CD14-positive monocyte (primary cell): ENCODE measurements around the gene HMGXB3. TPM values are rescaled to one million over a fixed set of nuclear protein-coding genes. Genes with fewer than 3 reads are reported as not detected.

Source experiments
- DNase-seq, 3 donors: peaks; one replicate each; pipeline ENCODE4 v3.0.0-alpha.2; 2011 to 2022
- H2AFZ ChIP-seq: 2 replicates; pipeline ENCODE4 v1.6.0; 2012; ENCODE audit warnings: mild to moderate bottlenecking, low read depth, low read length, inconsistent platforms; ENCODE audit not compliant: insufficient read depth, poor library complexity, severe bottlenecking
- H3K27ac ChIP-seq, 2 donors: 1 replicate in 1 of 2; 2 replicates in 1 of 2; pipeline ENCODE4 v1.5.1; 2012 to 2013; ENCODE audit warnings: low read length in 2 of 2, control low read depth in 1 of 2, inconsistent platforms in 1 of 2, low read depth in 1 of 2, mild to moderate bottlenecking in 1 of 2
- H3K27me3 ChIP-seq, 2 donors: one replicate each; pipeline versions ENCODE4 v1.6.0 to v1.6.1; 2011 to 2013; ENCODE audit warnings: low read length in 2 of 2; ENCODE audit not compliant: control insufficient read depth in 2 of 2, insufficient read depth in 2 of 2
- H3K36me3 ChIP-seq, 2 donors: replicated peaks in 1 of 2; 1 replicate in 1 of 2; 2 replicates in 1 of 2; pipeline versions ENCODE4 v1.5.1 to v1.6.1; 2012 to 2013; ENCODE audit warnings: low read length in 2 of 2, control low read depth in 1 of 2, inconsistent platforms in 1 of 2, mild to moderate bottlenecking in 1 of 2; ENCODE audit not compliant: insufficient read depth in 2 of 2, control insufficient read depth in 1 of 2
- H3K4me1 ChIP-seq, 2 donors: 1 replicate in 1 of 2; 2 replicates in 1 of 2; pipeline versions ENCODE4 v1.5.1 to v1.6.1; 2012 to 2013; ENCODE audit warnings: low read length in 2 of 2, control low read depth in 1 of 2, inconsistent platforms in 1 of 2, mild to moderate bottlenecking in 1 of 2, moderate library complexity in 1 of 2; ENCODE audit not compliant: insufficient read depth in 2 of 2, control insufficient read depth in 1 of 2
- H3K4me2 ChIP-seq: replicated peaks from 2 replicates; pipeline ENCODE3; 2012; ENCODE audit warnings: low read length, moderate library complexity, mild to moderate bottlenecking; ENCODE audit not compliant: poor library complexity, severe bottlenecking; ENCODE audit errors: extremely low read depth
- H3K4me3 ChIP-seq, 3 experiments: fragments of 200-600 bp in 1 of 3; sonication (generic) in 1 of 3; replicated peaks in 1 of 3; 1 replicate in 2 of 3; 2 replicates in 1 of 3; pipeline ENCODE4 v1.5.1; 2011 to 2013; ENCODE audit warnings: low read length in 3 of 3, mild to moderate bottlenecking in 3 of 3, control low read depth in 2 of 3, low read depth in 2 of 3, inconsistent platforms in 1 of 3, moderate library complexity in 1 of 3
- H3K79me2 ChIP-seq: 2 replicates; pipeline ENCODE4 v1.6.0; 2012; ENCODE audit warnings: mild to moderate bottlenecking, control low read depth, inconsistent platforms, low read length, moderate library complexity; ENCODE audit not compliant: insufficient read depth
- H3K9ac ChIP-seq: 2 replicates; pipeline ENCODE4 v1.6.0; 2017; ENCODE audit warnings: low read length, mild to moderate bottlenecking; ENCODE audit not compliant: insufficient read depth, poor library complexity, severe bottlenecking
- H3K9me3 ChIP-seq, 2 donors: replicated peaks in 1 of 2; 1 replicate in 1 of 2; 2 replicates in 1 of 2; pipeline versions ENCODE4 v1.5.1 to v1.6.1; 2012 to 2013; ENCODE audit warnings: low read length in 2 of 2, control low read depth in 1 of 2; ENCODE audit not compliant: control insufficient read depth in 1 of 2, insufficient read depth in 1 of 2
- H4K20me1 ChIP-seq: 2 replicates; pipeline ENCODE4 v1.6.0; 2012; ENCODE audit warnings: mild to moderate bottlenecking, low read length, control low read depth, moderate library complexity; ENCODE audit not compliant: insufficient read depth
- H3K27ac Mint-ChIP-seq, 7 donors: one replicate each; pipeline ENCODE4 v1.8.0; 2020; ENCODE audit warnings: mild to moderate bottlenecking in 7 of 7, mixed read lengths in 7 of 7, moderate library complexity in 6 of 7, inconsistent platforms in 2 of 7
- H3K27me3 Mint-ChIP-seq, 3 donors: one replicate each; pipeline ENCODE4 v1.8.0; 2021 to 2022; ENCODE audit warnings: low read depth in 3 of 3, mild to moderate bottlenecking in 3 of 3, mixed read lengths in 3 of 3, moderate library complexity in 3 of 3, inconsistent platforms in 1 of 3
- H3K36me3 Mint-ChIP-seq, 2 donors: one replicate each; pipeline ENCODE4 v1.8.0; 2020; ENCODE audit warnings: mixed read lengths in 2 of 2, inconsistent platforms in 1 of 2, mild to moderate bottlenecking in 1 of 2
- H3K4me1 Mint-ChIP-seq: one replicate; pipeline ENCODE4 v1.8.0; 2020; ENCODE audit warnings: mild to moderate bottlenecking, mixed read lengths
- H3K4me3 Mint-ChIP-seq, 2 donors: one replicate each; pipeline ENCODE4 v1.8.0; 2020; ENCODE audit warnings: mild to moderate bottlenecking in 2 of 2, mixed read lengths in 2 of 2, moderate library complexity in 1 of 2
- H3K9me3 Mint-ChIP-seq, 7 donors: one replicate each; pipeline ENCODE4 v1.8.0; 2020 to 2022; ENCODE audit warnings: mixed read lengths in 7 of 7, mild to moderate bottlenecking in 6 of 7, moderate library complexity in 6 of 7, inconsistent platforms in 2 of 7
- WGBS: methylation state at CpG from one replicate; pipeline ENCODE4 v1.1.5; 2013; ENCODE audit warnings: missing lambda C conversion rate; ENCODE audit not compliant: insufficient coverage; 5-methylcytosine and 5-hydroxymethylcytosine counted together
- intact Hi-C, 2 donors: fragments of 100-400 bp; cut with micrococcal nuclease; formaldehyde crosslinking; loops; one replicate each; pipeline versions ENCODE4 v1.15.0 to v1.15.1; 2023
- polyA plus RNA-seq, 3 donors: library from polyadenylated mRNA; depleted of rRNA in 1 of 3; unstranded in 2 of 3; stranded (reverse) in 1 of 3; fragments of 300-500 nt in 2 of 3; fragments of >200 nt in 1 of 3; fragmentation: Illumina TruSeq in 2 of 3; gene quantifications; 1 replicate in 2 of 3; 2 replicates in 1 of 3; pipeline ENCODE4 v1.2.3, GENCODE V29; 2012 to 2021
- TF ChIP-seq, protein P1 (sequence below): fragments of 200-600 bp; IDR thresholded peaks from one replicate; pipeline ENCODE4 v1.8.0; 2022; ENCODE audit warnings: antibody characterized with exemption, mild to moderate bottlenecking

The HMGXB3 gene
- polyA plus RNA-seq, 3 donors = 3.1 to 22.9 (median 6.2) TPM

DNA sequence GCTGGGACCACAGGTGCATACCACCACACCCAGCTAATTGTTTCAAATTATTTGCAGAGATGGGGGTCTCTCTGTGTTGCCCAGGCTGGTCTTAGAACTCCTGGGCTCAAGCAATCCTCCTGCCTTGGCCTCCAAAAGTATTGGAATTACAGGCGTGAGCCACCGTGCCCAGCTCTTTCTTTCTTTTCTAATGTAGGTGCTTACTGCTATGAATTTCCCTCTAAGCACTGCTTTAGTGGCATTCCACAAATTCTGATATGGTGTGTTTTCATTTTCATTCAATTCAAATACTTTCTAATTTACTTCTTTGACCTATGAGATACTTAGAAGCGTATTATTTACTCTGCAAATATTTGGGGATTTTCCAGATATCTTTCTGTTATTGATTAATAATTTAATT lies 14.9 kb downstream of the HMGXB3 start:
- no peak overlapping the region for H3K4me2 ChIP-seq
- no peak overlapping the region for H3K4me3 Mint-ChIP-seq
- WGBS = no CpG with 5 or more reads among the region's 3 CpGs
- H2AFZ ChIP-seq = no peak overlapping the region
- peaks cover 91 to 98% of the 10 kb centered on the region in 2 donors for H3K36me3 Mint-ChIP-seq
- H3K4me1 Mint-ChIP-seq = no peaks in the 10 kb centered on the region
- no peaks in the 10 kb centered on the region for H3K27me3 ChIP-seq
- no peaks in the 10 kb centered on the region for H3K79me2 ChIP-seq
- no peak overlapping the region for H3K9ac ChIP-seq
- TF ChIP-seq, protein P1, sequence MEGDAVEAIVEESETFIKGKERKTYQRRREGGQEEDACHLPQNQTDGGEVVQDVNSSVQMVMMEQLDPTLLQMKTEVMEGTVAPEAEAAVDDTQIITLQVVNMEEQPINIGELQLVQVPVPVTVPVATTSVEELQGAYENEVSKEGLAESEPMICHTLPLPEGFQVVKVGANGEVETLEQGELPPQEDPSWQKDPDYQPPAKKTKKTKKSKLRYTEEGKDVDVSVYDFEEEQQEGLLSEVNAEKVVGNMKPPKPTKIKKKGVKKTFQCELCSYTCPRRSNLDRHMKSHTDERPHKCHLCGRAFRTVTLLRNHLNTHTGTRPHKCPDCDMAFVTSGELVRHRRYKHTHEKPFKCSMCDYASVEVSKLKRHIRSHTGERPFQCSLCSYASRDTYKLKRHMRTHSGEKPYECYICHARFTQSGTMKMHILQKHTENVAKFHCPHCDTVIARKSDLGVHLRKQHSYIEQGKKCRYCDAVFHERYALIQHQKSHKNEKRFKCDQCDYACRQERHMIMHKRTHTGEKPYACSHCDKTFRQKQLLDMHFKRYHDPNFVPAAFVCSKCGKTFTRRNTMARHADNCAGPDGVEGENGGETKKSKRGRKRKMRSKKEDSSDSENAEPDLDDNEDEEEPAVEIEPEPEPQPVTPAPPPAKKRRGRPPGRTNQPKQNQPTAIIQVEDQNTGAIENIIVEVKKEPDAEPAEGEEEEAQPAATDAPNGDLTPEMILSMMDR = no peak
- intact Hi-C loops = no loop called here
- peaks cover 96 to 100% of the 10 kb centered on the region in 2 donors for H3K36me3 ChIP-seq
- DNase-seq = no peak
- H3K4me1 ChIP-seq = no peaks in the 10 kb centered on the region
- H3K9me3 ChIP-seq = peaks cover 12 to 13% of the 10 kb centered on the region in 2 donors
- no peak overlapping the region for H3K27ac Mint-ChIP-seq
- H3K9me3 Mint-ChIP-seq = peaks cover 5 to 22% (median 11%) of the 10 kb centered on the region in 7 donors
- no peak overlapping the region for H3K27ac ChIP-seq
- H3K4me3 ChIP-seq = no peak overlapping the region
- H3K27me3 Mint-ChIP-seq = no peaks in the 10 kb centered on the region
- H4K20me1 ChIP-seq = peaks cover 1% of the 10 kb centered on the region

GRCh38 chr5:150016537-150016936 lies 16.0 kb downstream of the HMGXB3 start:
- Histone ChIP-seq H3K79me2 (no peaks in the 10 kb centered on the region), H3K4me3 (no peak overlapping the region), H3K27ac (no peak overlapping the region), H3K36me3 (peaks cover 97 to 100% of the 10 kb centered on the region in 2 donors), H2AFZ (no peak overlapping the region), H3K4me1 (no peaks in the 10 kb centered on the region), H3K27me3 (no peaks in the 10 kb centered on the region), H4K20me1 (no peaks in the 10 kb centered on the region), H3K4me2 (no peak overlapping the region), H3K9ac (no peak overlapping the region), H3K9me3 (peaks cover 12 to 13% of the 10 kb centered on the region in 2 donors)
- H3K27me3 Mint-ChIP-seq = no peaks in the 10 kb centered on the region
- intact Hi-C loops = no loop called here
- no peak overlapping the region for H3K4me3 Mint-ChIP-seq
- H3K27ac Mint-ChIP-seq = no peak overlapping the region
- peaks cover 5 to 22% (median 11%) of the 10 kb centered on the region in 7 donors for H3K9me3 Mint-ChIP-seq
- DNase-seq = no peak
- H3K36me3 Mint-ChIP-seq = peaks cover 91 to 98% of the 10 kb centered on the region in 2 donors
- TF ChIP-seq, protein P1 = no peak
- H3K4me1 Mint-ChIP-seq = no peaks in the 10 kb centered on the region
